Loucy (cell line): ENCODE results near the gene SPATA25.

ENCODE experiments used
- CTCF ChIP-seq: fragments of 200-600 bp; sonication (generic); conservative IDR thresholded peaks from 2 replicates; pipeline ENCODE4 v1.5.1; 2014; ENCODE audit warnings: mild to moderate bottlenecking, antibody characterized with exemption, low read length
- EZH2phosphoT487 ChIP-seq: fragments of 200-600 bp; IDR thresholded peaks from 2 replicates; pipeline ENCODE4 v1.6.1; 2018; ENCODE audit warnings: antibody characterized with exemption, mild to moderate bottlenecking, moderate library complexity, borderline replicate concordance

- TF ChIP-seq CTCF (no peak), EZH2phosphoT487 (no peak)
Observed at GRCh38 chr20:45840700-45841198, 46.7 kb downstream of the SPATA25 start.
